Vagina (tissue), 2 donors: ENCODE results near the gene ZSCAN9. TPM values are rescaled to one million over a fixed set of nuclear protein-coding genes. Genes with fewer than 3 reads are reported as not detected.

Experiments
- DNase-seq, 2 donors: peaks; one replicate each; pipeline ENCODE4 v3.0.0-alpha.2; 2017; ENCODE audit errors: extremely low spot score in 2 of 2
- H3K27ac ChIP-seq: fragments of 200-600 bp; sonication (generic); one replicate; pipeline ENCODE4 v1.5.1; 2019
- H3K27me3 ChIP-seq: fragments of 200-600 bp; sonication (generic); one replicate; pipeline ENCODE4 v1.5.1; 2019
- H3K36me3 ChIP-seq, 2 donors: fragments of 200-600 bp; sonication (generic); one replicate each; pipeline ENCODE4 v1.5.1; 2017 to 2019
- H3K4me1 ChIP-seq: fragments of 200-600 bp; sonication (generic); one replicate; pipeline ENCODE4 v1.5.1; 2019
- H3K4me3 ChIP-seq, 2 donors: fragments of 200-600 bp; sonication (generic); 1 replicate in 1 of 2; 2 replicates in 1 of 2; pipeline ENCODE4 v1.5.1; 2016 to 2019
- H3K9me3 ChIP-seq: fragments of 200-600 bp; sonication (generic); one replicate; pipeline ENCODE4 v1.5.1; 2019
- CTCF ChIP-seq, 3 experiments: fragments of 450-650 bp in 2 of 3; fragments of 200-600 bp in 1 of 3; sonication (generic) in 1 of 3; IDR thresholded peaks; one replicate each; pipeline ENCODE4 v1.5.1; 2017 to 2019; ENCODE audit warnings: antibody characterized with exemption in 3 of 3, mild to moderate bottlenecking in 2 of 3, moderate library complexity in 2 of 3
- POLR2A ChIP-seq, 2 donors: fragments of 450-650 bp; IDR thresholded peaks; one replicate each; pipeline ENCODE4 v1.6.1; 2017; ENCODE audit warnings: antibody characterized with exemption in 2 of 2, mild to moderate bottlenecking in 2 of 2, moderate library complexity in 2 of 2
- POLR2AphosphoS5 ChIP-seq, 2 donors: sonication (generic); formaldehyde crosslinking; IDR thresholded peaks; one replicate each; pipeline ENCODE4 v1.9.0; 2017; ENCODE audit warnings: antibody characterized with exemption in 2 of 2, mild to moderate bottlenecking in 2 of 2, low read depth in 1 of 2; ENCODE audit not compliant: insufficient read depth in 1 of 2
- intact Hi-C: fragments of 100-400 bp; cut with DNase I; formaldehyde crosslinking; loops from one replicate; pipeline ENCODE4 v1.15.1; 2023
- total RNA-seq: library from RNA; depleted of rRNA; stranded (reverse); fragments of >200 nt; gene quantifications from one replicate; pipeline ENCODE4 v1.2.3, GENCODE V29; 2016

ZSCAN9 gene
- 11.3 TPM for total RNA-seq

GRCh38 chr6:28225056-28225834, at the start of gene ZSCAN9:
ZSCAN9 (plus strand) TSS chr6:28225275; CDS start chr6:28227085, 1,810 bp downstream.
- Histone ChIP-seq H3K27me3 (no peaks in the 10 kb centered on the region), H3K36me3 (peaks cover 0 to 21% of the 10 kb centered on the region in 2 donors), H3K4me1 (peaks cover 17% of the 10 kb centered on the region), H3K27ac (peak within 1 kb of the TSS; percentile 74), H3K4me3 (peak within 1 kb of the TSS; percentile 80 to 82), H3K9me3 (no peaks in the 10 kb centered on the region)
- no peak for DNase-seq
- intact Hi-C loops: loop anchor here (10.0 kb wide), 1 partner anchor 100 kb away; the partner anchor contains the start of gene ZSCAN16
- peak in 1 of 2 donors; percentile 69 for TF ChIP-seq POLR2AphosphoS5 (IDR thresholded peaks at IDR 0.05; ENCODE audit: insufficient read depth in 1 of 2, low read depth in 1 of 2)
- TF ChIP-seq CTCF (IDR thresholded peaks at IDR 0.05): no peak

- Histone ChIP-seq H3K4me3 (no peak overlapping the region), H3K36me3 (no peaks in the 10 kb centered on the region), H3K4me1 (no peaks in the 10 kb centered on the region), H3K27ac (no peak overlapping the region), H3K27me3 (no peaks in the 10 kb centered on the region), H3K9me3 (no peaks in the 10 kb centered on the region)
- intact Hi-C loops: no loop called here
- DNase-seq: no peak
- TF ChIP-seq POLR2A (IDR thresholded peaks at IDR 0.05) (no peak), CTCF (IDR thresholded peaks at IDR 0.05) (no peak)
Measured at GRCh38 chr6:28176373-28176772, 48.7 kb upstream of the ZSCAN9 start.

- no peaks in the 10 kb centered on the region for H3K36me3 ChIP-seq
- TF ChIP-seq POLR2A (IDR thresholded peaks at IDR 0.05): no peak
- no peak for TF ChIP-seq CTCF (IDR thresholded peaks at IDR 0.05)
- TF ChIP-seq POLR2AphosphoS5 (IDR thresholded peaks at IDR 0.05; ENCODE audit: insufficient read depth in 1 of 2, low read depth in 1 of 2): no peak
- intact Hi-C loops: no loop called here
- H3K27ac ChIP-seq: no peak overlapping the region
- H3K9me3 ChIP-seq: no peaks in the 10 kb centered on the region
- H3K27me3 ChIP-seq: no peaks in the 10 kb centered on the region
- no peak overlapping the region for H3K4me3 ChIP-seq
- no peak for DNase-seq
- H3K4me1 ChIP-seq: no peaks in the 10 kb centered on the region
Measured at GRCh38 chr6:28182255-28182654, 42.8 kb upstream of the ZSCAN9 start.

GRCh38 chr6:28188111-28188979, 36.7 kb upstream of the ZSCAN9 start:
- DNase-seq: no peak
- no peak overlapping the region for H3K4me3 ChIP-seq
- intact Hi-C loops: no loop called here
- no peaks in the 10 kb centered on the region for H3K4me1 ChIP-seq
- no peak overlapping the region for H3K27ac ChIP-seq
- TF ChIP-seq POLR2A (IDR thresholded peaks at IDR 0.05) (no peak), CTCF (IDR thresholded peaks at IDR 0.05) (no peak), POLR2AphosphoS5 (IDR thresholded peaks at IDR 0.05; ENCODE audit: insufficient read depth in 1 of 2, low read depth in 1 of 2) (no peak)
- H3K36me3 ChIP-seq: no peaks in the 10 kb centered on the region
- H3K9me3 ChIP-seq: peaks cover 14% of the 10 kb centered on the region
- H3K27me3 ChIP-seq: no peaks in the 10 kb centered on the region
